Left ventricle myocardium inferior (tissue), 1 donor: ENCODE data around the gene PRDM2. TPM values are rescaled to one million over a fixed set of nuclear protein-coding genes. Genes with fewer than 3 reads are reported as not detected.

Experiments used
- DNase-seq: peaks from one replicate; pipeline ENCODE4 v3.0.0-alpha.2; 2020
- H3K27ac ChIP-seq: fragments of 200-600 bp; replicated peaks from 2 replicates; pipeline ENCODE4 v1.8.0; 2021
- H3K27me3 ChIP-seq: fragments of 200-600 bp; 2 replicates; pipeline ENCODE4 v1.8.0; 2021; ENCODE audit warnings: low read depth
- H3K36me3 ChIP-seq: fragments of 200-600 bp; 2 replicates; pipeline ENCODE4 v1.8.0; 2021
- H3K4me1 ChIP-seq: fragments of 200-600 bp; 2 replicates; pipeline ENCODE4 v1.8.0; 2021
- H3K4me3 ChIP-seq: fragments of 200-600 bp; 2 replicates; pipeline ENCODE4 v1.8.0; 2021; ENCODE audit warnings: mild to moderate bottlenecking, moderate library complexity
- H3K9me3 ChIP-seq: fragments of 200-600 bp; replicated peaks from 2 replicates; pipeline ENCODE4 v1.8.0; 2021
- CTCF ChIP-seq: fragments of 200-600 bp; IDR thresholded peaks from 2 replicates; pipeline ENCODE4 v1.8.0; 2021; ENCODE audit warnings: antibody characterized with exemption, mild to moderate bottlenecking, borderline replicate concordance
- intact Hi-C: fragments of 100-400 bp; cut with micrococcal nuclease; formaldehyde crosslinking; loops from one replicate; pipeline ENCODE4 v1.11.0; 2022
- total RNA-seq: library from RNA; stranded (reverse); fragmentation: NEBNext Ultra II Directional; extraction: Animal tissue kit (Norgen Biotek cat#: 25700); gene quantifications from one replicate; pipeline ENCODE4 v1.2.1, GENCODE V29; 2021
- donor health status: DM: no; HTN: yes; CAD: no; lungs with severe emphysema.

The PRDM2 gene
- total RNA-seq, 1 donor from 2014 or later: 36.1 TPM

GRCh38 chr1:13757693-13758092, 57.7 kb downstream of the PRDM2 start:
- Histone ChIP-seq H3K27ac (peak overlapping the region; percentile 76), H3K4me1 (peaks cover 99% of the 10 kb centered on the region), H3K4me3 (no peak overlapping the region), H3K9me3 (no peaks in the 10 kb centered on the region), H3K36me3 (no peaks in the 10 kb centered on the region), H3K27me3 (no peaks in the 10 kb centered on the region)
- intact Hi-C loops: no loop called here
- no peak for DNase-seq
- no peak for TF ChIP-seq CTCF

GRCh38 chr1:13759072-13759471, 59.1 kb downstream of the PRDM2 start:
- no peak for DNase-seq
- H3K27ac ChIP-seq: peak overlapping the region; percentile 4
- H3K27me3 ChIP-seq: no peaks in the 10 kb centered on the region
- intact Hi-C loops: no loop called here
- no peak overlapping the region for H3K4me3 ChIP-seq
- no peaks in the 10 kb centered on the region for H3K9me3 ChIP-seq
- no peak for TF ChIP-seq CTCF
- H3K36me3 ChIP-seq: no peaks in the 10 kb centered on the region
- H3K4me1 ChIP-seq: peaks cover 100% of the 10 kb centered on the region

GRCh38 chr1:13760340-13760739, 60.4 kb downstream of the PRDM2 start:
- no peak for TF ChIP-seq CTCF
- intact Hi-C loops: no loop called here
- no peak for DNase-seq
- H3K36me3 ChIP-seq: no peaks in the 10 kb centered on the region
- no peaks in the 10 kb centered on the region for H3K27me3 ChIP-seq
- H3K4me3 ChIP-seq: no peak overlapping the region
- H3K4me1 ChIP-seq: peaks cover 100% of the 10 kb centered on the region
- no peaks in the 10 kb centered on the region for H3K9me3 ChIP-seq
- H3K27ac ChIP-seq: no peak overlapping the region

- no peak overlapping the region for H3K4me3 ChIP-seq
These were observed 60.9 kb downstream of the PRDM2 start for GRCh38 chr1:13760921-13761320.

GRCh38 chr1:13761883-13762282, 61.9 kb downstream of the PRDM2 start:
- no peak overlapping the region for H3K27ac ChIP-seq

More at GRCh38 chr1:13760921-13761320, 60.9 kb downstream of the PRDM2 start:
- Histone ChIP-seq H3K9me3 (no peaks in the 10 kb centered on the region), H3K27ac (no peak overlapping the region), H3K27me3 (no peaks in the 10 kb centered on the region), H3K4me1 (peaks cover 100% of the 10 kb centered on the region), H3K36me3 (no peaks in the 10 kb centered on the region)
- DNase-seq: no peak
- TF ChIP-seq CTCF: no peak
- intact Hi-C loops: no loop called here

More at GRCh38 chr1:13761883-13762282, 61.9 kb downstream of the PRDM2 start:
- Histone ChIP-seq H3K9me3 (no peaks in the 10 kb centered on the region), H3K27me3 (no peaks in the 10 kb centered on the region), H3K4me1 (peaks cover 97% of the 10 kb centered on the region), H3K36me3 (no peaks in the 10 kb centered on the region), H3K4me3 (no peak overlapping the region)
- intact Hi-C loops: no loop called here
- no peak for DNase-seq
- TF ChIP-seq CTCF: no peak
